ENCODE results near the gene ADCY6. TPM values are rescaled to one million over a fixed set of nuclear protein-coding genes. Genes with fewer than 3 reads are reported as not detected.
A peak's percentile ranks its signal among the peaks of the same experiment; 100 is the strongest.

Gene ADCY6
- total RNA-seq, 1 experiment from 2014 or later, result 19.0 TPM

GRCh38 chr12:48810903-48811431 lies 22.1 kb upstream of the ADCY6 start:
- Histone ChIP-seq H3K4me2 (ENCODE audit: low read length) (peak overlapping the region; percentile 20), H3K9me2 (replicated peaks; ENCODE audit: low read length) (no peaks in the 10 kb centered on the region), H3K4me3 (ENCODE audit: low read length) (no peak overlapping the region), H3K79me2 (ENCODE audit: low read length) (no peaks in the 10 kb centered on the region), H3K36me3 (ENCODE audit: low read depth, low read length) (no peaks in the 10 kb centered on the region), H3K27me3 (ENCODE audit: low read length) (no peaks in the 10 kb centered on the region), H3K4me1 (ENCODE audit: insufficient read depth, low read length) (peaks cover 25% of the 10 kb centered on the region), H3K9me3 (ENCODE audit: low read length) (no peaks in the 10 kb centered on the region), H4K20me1 (ENCODE audit: low read length) (no peaks in the 10 kb centered on the region), H3F3A (ENCODE audit: low read length, unreplicated experiment) (no peaks in the 10 kb centered on the region), H3K27ac (ENCODE audit: low read length) (no peak overlapping the region), H2AFZ (ENCODE audit: low read length) (peak overlapping the region; percentile 37; the same call in 1 of the 2 replicates), H3K9ac (ENCODE audit: low read length) (no peak overlapping the region)
- TF ChIP-seq EZH2 (IDR thresholded peaks at IDR 0.05; ENCODE audit: low read length, unreplicated experiment) (no peak), CTCF (conservative IDR thresholded peaks at IDR 0.05; ENCODE audit: low read depth, low read length) (no peak)
- ChIA-PET CTCF (no interaction called here), POLR2A (ENCODE audit: unreplicated experiment) (no interaction called here)
- DNase-seq (peak; percentile 62), ATAC-seq (peak; percentile 3; the same call in 1 of the 2 replicates)
- intact Hi-C loops (cut with micrococcal nuclease), result no loop called here
- BruUV-seq (replicated peaks), result no TSS peak

- Histone ChIP-seq H3K27ac (ENCODE audit: low read length) (no peak overlapping the region), H2AFZ (ENCODE audit: low read length) (no peak overlapping the region), H4K20me1 (ENCODE audit: low read length) (no peaks in the 10 kb centered on the region), H3K36me3 (ENCODE audit: low read depth, low read length) (no peaks in the 10 kb centered on the region), H3F3A (ENCODE audit: low read length, unreplicated experiment) (no peaks in the 10 kb centered on the region), H3K4me1 (ENCODE audit: insufficient read depth, low read length) (peaks cover 11% of the 10 kb centered on the region), H3K27me3 (ENCODE audit: low read length) (no peaks in the 10 kb centered on the region), H3K79me2 (ENCODE audit: low read length) (no peaks in the 10 kb centered on the region), H3K4me2 (ENCODE audit: low read length) (no peak overlapping the region), H3K4me3 (ENCODE audit: low read length) (no peak overlapping the region), H3K9me3 (ENCODE audit: low read length) (no peaks in the 10 kb centered on the region), H3K9me2 (replicated peaks; ENCODE audit: low read length) (no peaks in the 10 kb centered on the region), H3K9ac (ENCODE audit: low read length) (no peak overlapping the region)
- BruUV-seq (replicated peaks), result no TSS peak
- TF ChIP-seq EZH2 (IDR thresholded peaks at IDR 0.05; ENCODE audit: low read length, unreplicated experiment) (no peak), CTCF (conservative IDR thresholded peaks at IDR 0.05; ENCODE audit: low read depth, low read length) (no peak), EZH2phosphoT487 (IDR thresholded peaks at IDR 0.05; ENCODE audit: borderline replicate concordance, low read length) (no peak)
- CTCF ChIA-PET, result no interaction called here
- ATAC-seq (no peak), DNase-seq (no peak)
- POLR2A ChIA-PET (ENCODE audit: unreplicated experiment), result no interaction called here
- intact Hi-C loops (cut with micrococcal nuclease), result no loop called here
These were observed 19.1 kb upstream of the ADCY6 start for GRCh38 chr12:48807981-48808380.

- Histone ChIP-seq H3K9me3 (ENCODE audit: low read length) (no peaks in the 10 kb centered on the region), H3K27me3 (ENCODE audit: low read length) (no peaks in the 10 kb centered on the region), H3K9me2 (replicated peaks; ENCODE audit: low read length) (no peaks in the 10 kb centered on the region), H3K4me2 (ENCODE audit: low read length) (no peak overlapping the region), H3K36me3 (ENCODE audit: low read depth, low read length) (no peaks in the 10 kb centered on the region), H4K20me1 (ENCODE audit: low read length) (no peaks in the 10 kb centered on the region), H3K27ac (ENCODE audit: low read length) (no peak overlapping the region), H3F3A (ENCODE audit: low read length, unreplicated experiment) (no peaks in the 10 kb centered on the region), H3K4me1 (ENCODE audit: insufficient read depth, low read length) (no peaks in the 10 kb centered on the region), H2AFZ (ENCODE audit: low read length) (no peak overlapping the region), H3K4me3 (ENCODE audit: low read length) (no peak overlapping the region), H3K79me2 (ENCODE audit: low read length) (no peaks in the 10 kb centered on the region), H3K9ac (ENCODE audit: low read length) (no peak overlapping the region)
- BruUV-seq (replicated peaks), result no TSS peak
- DNase-seq (no peak), ATAC-seq (no peak)
- TF ChIP-seq EZH2 (IDR thresholded peaks at IDR 0.05; ENCODE audit: low read length, unreplicated experiment) (no peak), CTCF (conservative IDR thresholded peaks at IDR 0.05; ENCODE audit: low read depth, low read length) (no peak), EZH2phosphoT487 (IDR thresholded peaks at IDR 0.05; ENCODE audit: borderline replicate concordance, low read length) (no peak)
- intact Hi-C loops (cut with micrococcal nuclease), result no loop called here
- POLR2A ChIA-PET (ENCODE audit: unreplicated experiment), result no interaction called here
- CTCF ChIA-PET, result no interaction called here
These were observed 14.8 kb upstream of the ADCY6 start for GRCh38 chr12:48803675-48804074.
